ENCODE measurements around the gene NOD1. TPM values are rescaled to one million over a fixed set of nuclear protein-coding genes. Genes with fewer than 3 reads are reported as not detected.
"Not testable (repeated sequence)": the region's sequence is repeated elsewhere in the genome, so short reads cannot be mapped to it uniquely, and the experiment has no call there.

Gene NOD1
- 12.2 TPM for total RNA-seq (2013)
- polyA plus RNA-seq (10 to 100 TPM in 1 of 3 donors, 1 to 10 TPM in 2; 2.8 to 15.0 (median 4.6) TPM), polyA minus RNA-seq (6.4 and 6.9 TPM in 2 replicates), total RNA-seq (4.5 to 20.4 (median 9.4) reads per million in 11 experiments)

DNA sequence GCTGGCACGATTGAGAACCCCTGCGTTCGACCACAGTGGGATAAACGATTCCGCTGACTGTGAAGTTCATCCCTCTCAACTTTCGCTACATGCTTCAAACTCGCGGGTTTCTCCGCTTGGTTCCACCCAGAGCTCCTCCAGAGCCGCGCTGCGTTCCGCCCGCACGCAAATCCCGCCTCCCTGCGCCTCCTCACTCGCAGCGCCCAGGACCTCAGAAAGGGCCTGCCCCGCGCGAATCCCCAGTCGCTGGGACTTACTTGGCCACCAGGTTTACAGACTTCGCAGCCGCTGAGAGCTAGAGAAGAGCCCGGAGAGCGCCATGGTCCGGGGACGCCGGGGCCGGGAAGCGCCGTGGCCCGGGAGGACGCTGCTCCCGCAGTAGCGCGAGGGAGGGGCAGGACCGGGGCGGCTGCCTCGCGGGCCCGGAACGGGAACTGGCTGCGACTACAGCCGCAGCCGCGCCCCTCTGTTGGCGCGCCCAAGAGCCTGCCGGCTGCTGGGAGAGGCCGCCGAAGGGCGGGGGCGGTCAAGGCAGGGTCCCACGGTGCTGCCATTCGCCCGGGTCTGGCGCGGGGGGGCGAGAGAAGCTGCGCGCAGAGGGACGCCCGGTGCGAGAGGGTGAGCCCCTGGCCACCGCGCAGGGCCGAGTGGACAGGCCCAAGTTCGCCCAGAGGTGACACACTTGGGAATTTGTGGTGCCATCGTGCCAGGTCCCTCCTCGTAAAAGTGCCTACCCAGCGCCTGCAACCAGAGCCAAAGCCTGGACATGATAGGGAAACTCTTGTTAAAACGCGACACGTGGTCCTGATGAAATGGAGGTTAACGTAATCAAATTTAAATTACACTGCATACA, at the start of gene NOD1:
NOD1 (minus strand) TSS at position 436 of the 853 bp plus-strand sequence. CDS start 21,863 bp downstream, outside the sequence.
- intact Hi-C loops (cut with micrococcal nuclease), result loop anchor here in 1 of 2 donors (5.0 kb wide), 1 partner anchor 51 kb away; no protein-coding TSS in a partner anchor
- peaks cover 44% of the 10 kb centered on the region for H3K4me1 Mint-ChIP-seq
- peaks cover 0 to 6% of the 10 kb centered on the region in 2 donors for H3K36me3 ChIP-seq (replicated peaks in 1 of 2; ENCODE audit: control insufficient read depth in 1 of 2, insufficient read depth in 2 of 2, low read length in 2 of 2)

DNA sequence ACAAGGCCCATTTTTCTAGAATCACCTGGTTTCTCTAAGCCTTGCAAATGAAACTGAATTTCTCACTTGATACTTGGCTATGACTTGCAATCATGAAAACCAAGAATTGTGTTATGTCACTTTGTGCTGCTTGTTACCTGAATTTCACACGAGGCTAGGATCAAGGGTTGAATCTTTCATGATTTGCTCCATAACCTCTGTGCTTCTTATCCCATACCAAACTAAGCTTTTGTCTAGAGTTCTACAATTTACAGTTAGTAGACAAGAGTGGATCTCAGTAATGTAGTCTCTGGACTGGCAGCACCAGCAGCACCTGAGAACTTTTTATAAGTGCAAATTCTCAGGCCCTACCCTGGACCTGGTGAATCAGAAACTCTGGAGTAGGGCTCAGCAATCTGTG, 48.7 kb upstream of the NOD1 start:
- peaks cover 0 to 14% of the 10 kb centered on the region in 2 donors for H3K36me3 ChIP-seq (replicated peaks in 1 of 2; ENCODE audit: control insufficient read depth in 1 of 2, insufficient read depth in 2 of 2, low read length in 2 of 2)
- H3K4me2 ChIP-seq (replicated peaks; ENCODE audit: extremely low read depth, low read length, poor library complexity, severe bottlenecking); H3K4me3 ChIP-seq (replicated peaks in 1 of 3; ENCODE audit: low read depth in 2 of 3, low read length in 3 of 3); H3K4me3 Mint-ChIP-seq; H3K4me1 ChIP-seq (ENCODE audit: control insufficient read depth in 1 of 2, insufficient read depth in 2 of 2, low read length in 2 of 2); H3K9me3 Mint-ChIP-seq; DNase-seq; H3K27ac Mint-ChIP-seq; H3K79me2 ChIP-seq (ENCODE audit: insufficient read depth, low read length); H3K27me3 Mint-ChIP-seq (ENCODE audit: low read depth in 3 of 3); intact Hi-C loops (cut with micrococcal nuclease); H4K20me1 ChIP-seq (ENCODE audit: insufficient read depth, low read length); H3K4me1 Mint-ChIP-seq; H3K27me3 ChIP-seq (ENCODE audit: control insufficient read depth in 2 of 2, insufficient read depth in 2 of 2, low read length in 2 of 2); H3K27ac ChIP-seq (ENCODE audit: low read depth in 1 of 2, low read length in 2 of 2); H2AFZ ChIP-seq (ENCODE audit: insufficient read depth, low read depth, low read length, poor library complexity, severe bottlenecking); H3K9me3 ChIP-seq (replicated peaks in 1 of 2; ENCODE audit: control insufficient read depth in 1 of 2, insufficient read depth in 1 of 2, low read length in 2 of 2); H3K9ac ChIP-seq (ENCODE audit: insufficient read depth, low read length, poor library complexity, severe bottlenecking): not testable (repeated sequence)
- no CpG with 5 or more reads among the region's 1 CpG for WGBS (ENCODE audit: insufficient coverage)
- peaks cover 38 to 43% of the 10 kb centered on the region in 2 donors for H3K36me3 Mint-ChIP-seq

More for the DNA sequence above, at the start of gene NOD1:
- H3K27me3 Mint-ChIP-seq (ENCODE audit: low read depth in 3 of 3), result no peaks in the 10 kb centered on the region
- peaks cover 29 to 37% of the 10 kb centered on the region in 2 donors for H3K4me1 ChIP-seq (ENCODE audit: control insufficient read depth in 1 of 2, insufficient read depth in 2 of 2, low read length in 2 of 2)
- TF ChIP-seq, protein P1, sequence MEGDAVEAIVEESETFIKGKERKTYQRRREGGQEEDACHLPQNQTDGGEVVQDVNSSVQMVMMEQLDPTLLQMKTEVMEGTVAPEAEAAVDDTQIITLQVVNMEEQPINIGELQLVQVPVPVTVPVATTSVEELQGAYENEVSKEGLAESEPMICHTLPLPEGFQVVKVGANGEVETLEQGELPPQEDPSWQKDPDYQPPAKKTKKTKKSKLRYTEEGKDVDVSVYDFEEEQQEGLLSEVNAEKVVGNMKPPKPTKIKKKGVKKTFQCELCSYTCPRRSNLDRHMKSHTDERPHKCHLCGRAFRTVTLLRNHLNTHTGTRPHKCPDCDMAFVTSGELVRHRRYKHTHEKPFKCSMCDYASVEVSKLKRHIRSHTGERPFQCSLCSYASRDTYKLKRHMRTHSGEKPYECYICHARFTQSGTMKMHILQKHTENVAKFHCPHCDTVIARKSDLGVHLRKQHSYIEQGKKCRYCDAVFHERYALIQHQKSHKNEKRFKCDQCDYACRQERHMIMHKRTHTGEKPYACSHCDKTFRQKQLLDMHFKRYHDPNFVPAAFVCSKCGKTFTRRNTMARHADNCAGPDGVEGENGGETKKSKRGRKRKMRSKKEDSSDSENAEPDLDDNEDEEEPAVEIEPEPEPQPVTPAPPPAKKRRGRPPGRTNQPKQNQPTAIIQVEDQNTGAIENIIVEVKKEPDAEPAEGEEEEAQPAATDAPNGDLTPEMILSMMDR (IDR thresholded peaks at IDR 0.05), result no peak
- peak within 1 kb of the TSS; percentile 92 for H3K4me2 ChIP-seq (replicated peaks; ENCODE audit: extremely low read depth, low read length, poor library complexity, severe bottlenecking)
- peak within 1 kb of the TSS; percentile 95 to 96 for H3K4me3 Mint-ChIP-seq
- peak within 1 kb of the TSS; percentile 71 for H3K9ac ChIP-seq (ENCODE audit: insufficient read depth, low read length, poor library complexity, severe bottlenecking)
- DNase-seq, result peak; percentile 51 to 61 (median 55)
- H3K9me3 Mint-ChIP-seq, result no peaks in the 10 kb centered on the region
- H3K9me3 ChIP-seq (replicated peaks in 1 of 2; ENCODE audit: control insufficient read depth in 1 of 2, insufficient read depth in 1 of 2, low read length in 2 of 2), result no peaks in the 10 kb centered on the region
- under 1% methylated on average over 71 of the region's 77 CpGs for WGBS (ENCODE audit: insufficient coverage)
- H3K79me2 ChIP-seq (ENCODE audit: insufficient read depth, low read length), result peaks cover 48% of the 10 kb centered on the region
- H3K27ac ChIP-seq (ENCODE audit: low read depth in 1 of 2, low read length in 2 of 2), result peak within 1 kb of the TSS; percentile 72 to 92
- peak within 1 kb of the TSS; percentile 97 for H2AFZ ChIP-seq (ENCODE audit: insufficient read depth, low read depth, low read length, poor library complexity, severe bottlenecking)
- H3K27ac Mint-ChIP-seq, result peak within 1 kb of the TSS; percentile 78 to 93 (median 87)
- H3K36me3 Mint-ChIP-seq, result peaks cover 8 to 11% of the 10 kb centered on the region in 2 donors
- H3K27me3 ChIP-seq (ENCODE audit: control insufficient read depth in 2 of 2, insufficient read depth in 2 of 2, low read length in 2 of 2), result no peaks in the 10 kb centered on the region
- peaks cover 7% of the 10 kb centered on the region for H4K20me1 ChIP-seq (ENCODE audit: insufficient read depth, low read length)
- peak within 1 kb of the TSS; percentile 47 to 89 (median 79) for H3K4me3 ChIP-seq (replicated peaks in 1 of 3; ENCODE audit: low read depth in 2 of 3, low read length in 3 of 3)

Measured in CD14-positive monocyte (primary cell).